Measurements from ENCODE around the gene CNTN5.

Gene CNTN5

GRCh38 chr11:99148352-99148751, 127.6 kb downstream of the CNTN5 start:
- H3K4me1 ChIP-seq: no peaks in the 10 kb centered on the region
- DNase-seq: no peak
- H3K36me3 ChIP-seq: no peaks in the 10 kb centered on the region
- TF ChIP-seq CTCF (IDR thresholded peaks at IDR 0.05; ENCODE audit: low read depth, low read length): no peak
- no peaks in the 10 kb centered on the region for H3K27me3 ChIP-seq
- no peak overlapping the region for H3K4me3 ChIP-seq (ENCODE audit: low read depth, low read length)
- no peaks in the 10 kb centered on the region for H3K9me3 ChIP-seq

GRCh38 chr11:99154277-99154676, 133.5 kb downstream of the CNTN5 start:
- no peak for TF ChIP-seq CTCF (IDR thresholded peaks at IDR 0.05; ENCODE audit: low read depth, low read length)
- H3K4me3 ChIP-seq (ENCODE audit: low read depth, low read length): no peak overlapping the region

GRCh38 chr11:99160447-99160846, 139.7 kb downstream of the CNTN5 start:
- Histone ChIP-seq H3K4me1 (no peaks in the 10 kb centered on the region), H3K4me3 (ENCODE audit: low read depth, low read length) (no peak overlapping the region), H3K9me3 (no peaks in the 10 kb centered on the region), H3K36me3 (no peaks in the 10 kb centered on the region), H3K27me3 (no peaks in the 10 kb centered on the region; the same call in 1 of the 2 replicates)
- DNase-seq: no peak
- no peak for TF ChIP-seq CTCF (IDR thresholded peaks at IDR 0.05; ENCODE audit: low read depth, low read length)

More at GRCh38 chr11:99154277-99154676, 133.5 kb downstream of the CNTN5 start:
- H3K36me3 ChIP-seq: no peaks in the 10 kb centered on the region
- H3K4me1 ChIP-seq: no peaks in the 10 kb centered on the region
- no peak for DNase-seq
- no peaks in the 10 kb centered on the region for H3K9me3 ChIP-seq
- no peaks in the 10 kb centered on the region for H3K27me3 ChIP-seq

GRCh38 chr11:99162819-99163218, 142.1 kb downstream of the CNTN5 start:
- no peak for DNase-seq
- H3K9me3 ChIP-seq: no peaks in the 10 kb centered on the region
- no peaks in the 10 kb centered on the region for H3K4me1 ChIP-seq
- H3K4me3 ChIP-seq (ENCODE audit: low read depth, low read length): no peak overlapping the region
- no peaks in the 10 kb centered on the region; the same call in 1 of the 2 replicates for H3K27me3 ChIP-seq
- no peak for TF ChIP-seq CTCF (IDR thresholded peaks at IDR 0.05; ENCODE audit: low read depth, low read length)
- H3K36me3 ChIP-seq: no peaks in the 10 kb centered on the region

GRCh38 chr11:99170591-99170990, 149.8 kb downstream of the CNTN5 start:
- TF ChIP-seq CTCF (IDR thresholded peaks at IDR 0.05; ENCODE audit: low read depth, low read length): no peak
- no peaks in the 10 kb centered on the region for H3K9me3 ChIP-seq
- DNase-seq: no peak

GRCh38 chr11:99171330-99171729, 150.6 kb downstream of the CNTN5 start:
- Histone ChIP-seq H3K27me3 (no peaks in the 10 kb centered on the region), H3K9me3 (no peaks in the 10 kb centered on the region), H3K4me1 (no peaks in the 10 kb centered on the region), H3K4me3 (ENCODE audit: low read depth, low read length) (no peak overlapping the region), H3K36me3 (no peaks in the 10 kb centered on the region)
- no peak for TF ChIP-seq CTCF (IDR thresholded peaks at IDR 0.05; ENCODE audit: low read depth, low read length)
- DNase-seq: no peak

More at GRCh38 chr11:99170591-99170990, 149.8 kb downstream of the CNTN5 start:
- Histone ChIP-seq H3K27me3 (no peaks in the 10 kb centered on the region), H3K4me1 (no peaks in the 10 kb centered on the region), H3K4me3 (ENCODE audit: low read depth, low read length) (no peak overlapping the region), H3K36me3 (no peaks in the 10 kb centered on the region)

All from BE2C (cell line).